HEK293T (cell line): ENCODE measurements around the gene FILIP1L.

Experiments
- ARNT ChIP-seq: fragments of 450-650 bp; IDR thresholded peaks from 2 replicates; pipeline ENCODE4 v1.6.1; 2017; ENCODE audit warnings: mild to moderate bottlenecking
- BHLHE40 ChIP-seq: fragments of 450-650 bp; IDR thresholded peaks from 2 replicates; pipeline ENCODE4 v1.6.1; 2016; ENCODE audit warnings: mild to moderate bottlenecking, moderate library complexity, borderline replicate concordance
- ELF4 ChIP-seq: fragments of 450-650 bp; IDR thresholded peaks from 2 replicates; pipeline ENCODE4 v1.6.1; 2017; ENCODE audit warnings: antibody characterized with exemption
- FOXA1 ChIP-seq: fragments of 450-650 bp; IDR thresholded peaks from 2 replicates; pipeline ENCODE4 v1.6.1; 2016; ENCODE audit warnings: mild to moderate bottlenecking
- FOXM1 ChIP-seq: fragments of 450-650 bp; IDR thresholded peaks from 2 replicates; pipeline ENCODE4 v1.6.1; 2017; ENCODE audit warnings: mild to moderate bottlenecking, borderline replicate concordance
- HDGF ChIP-seq: fragments of 450-650 bp; IDR thresholded peaks from 2 replicates; pipeline ENCODE4 v1.6.1; 2017; ENCODE audit warnings: antibody characterized with exemption, borderline replicate concordance
- L3MBTL2 ChIP-seq: fragments of 450-650 bp; conservative IDR thresholded peaks from 2 replicates; pipeline ENCODE4 v1.6.1; 2016; ENCODE audit warnings: mild to moderate bottlenecking
- SP1 ChIP-seq: fragments of 450-650 bp; IDR thresholded peaks from 2 replicates; pipeline ENCODE4 v1.6.1; 2017
- SUZ12 ChIP-seq: fragments of 450-650 bp; IDR thresholded peaks from 2 replicates; pipeline ENCODE4 v1.6.1; 2016; ENCODE audit warnings: mild to moderate bottlenecking
- TARDBP ChIP-seq: fragments of 450-650 bp; IDR thresholded peaks from 2 replicates; pipeline ENCODE4 v1.6.1; 2016
- TF ChIP-seq, protein P1 (sequence below): fragments of 450-650 bp; IDR thresholded peaks from 2 replicates; pipeline ENCODE4 v1.6.1; 2016

- no peak for TF ChIP-seq SP1
- TF ChIP-seq TARDBP = no peak
- TF ChIP-seq SUZ12 = no peak
- TF ChIP-seq BHLHE40 = no peak
- no peak for TF ChIP-seq ARNT
- TF ChIP-seq FOXA1 = no peak
- TF ChIP-seq FOXM1 = no peak
- TF ChIP-seq HDGF = no peak
- TF ChIP-seq L3MBTL2 = no peak
- TF ChIP-seq, protein P1, sequence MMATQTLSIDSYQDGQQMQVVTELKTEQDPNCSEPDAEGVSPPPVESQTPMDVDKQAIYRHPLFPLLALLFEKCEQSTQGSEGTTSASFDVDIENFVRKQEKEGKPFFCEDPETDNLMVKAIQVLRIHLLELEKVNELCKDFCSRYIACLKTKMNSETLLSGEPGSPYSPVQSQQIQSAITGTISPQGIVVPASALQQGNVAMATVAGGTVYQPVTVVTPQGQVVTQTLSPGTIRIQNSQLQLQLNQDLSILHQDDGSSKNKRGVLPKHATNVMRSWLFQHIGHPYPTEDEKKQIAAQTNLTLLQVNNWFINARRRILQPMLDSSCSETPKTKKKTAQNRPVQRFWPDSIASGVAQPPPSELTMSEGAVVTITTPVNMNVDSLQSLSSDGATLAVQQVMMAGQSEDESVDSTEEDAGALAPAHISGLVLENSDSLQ = no peak
- TF ChIP-seq ELF4 = no peak
Observed at GRCh38 chr3:99823723-99824711, 290.3 kb downstream of the FILIP1L start.
